HepG2 (cell line): ENCODE results near the gene BMI1. TPM values are rescaled to one million over a fixed set of nuclear protein-coding genes. Genes with fewer than 3 reads are reported as not detected.

ENCODE experiments used
- ADNP ChIP-seq: sonication (generic); formaldehyde crosslinking; IDR thresholded peaks from 2 replicates; pipeline ENCODE4 v1.4.0; 2020; ENCODE audit warnings: missing genetic modification reagents
- ARHGAP35 ChIP-seq: sonication (generic); formaldehyde crosslinking; IDR thresholded peaks from 2 replicates; pipeline ENCODE4 v1.9.0; 2022; ENCODE audit warnings: mild to moderate bottlenecking, inconsistent platforms, moderate library complexity, missing genetic modification reagents, borderline replicate concordance
- ATF7-NPFF ChIP-seq: sonication (generic); formaldehyde crosslinking; IDR thresholded peaks from 2 replicates; pipeline ENCODE4 v1.8.1; 2023; ENCODE audit warnings: mild to moderate bottlenecking, low read depth, missing genetic modification reagents, moderate library complexity
- BHLHE40 ChIP-seq: IDR thresholded peaks from 2 replicates; pipeline ENCODE4 v1.6.1; 2011; ENCODE audit warnings: low read length, improper control_type of control experiment
- EHMT2 ChIP-seq: fragments of 200-600 bp; sonication (generic); IDR thresholded peaks from 2 replicates; pipeline ENCODE4 v1.7.0; 2017; ENCODE audit warnings: antibody characterized with exemption, low read depth, low read length, borderline replicate concordance
- GATAD2A ChIP-seq: IDR thresholded peaks from 2 replicates; pipeline ENCODE4 v1.6.1; 2016
- HDAC2 ChIP-seq: sonication (generic); formaldehyde crosslinking; IDR thresholded peaks from 2 replicates; pipeline ENCODE4 v1.4.0; 2020; ENCODE audit warnings: missing genetic modification reagents
- HIVEP1 ChIP-seq: sonication (generic); formaldehyde crosslinking; IDR thresholded peaks from 2 replicates; pipeline ENCODE4 v1.4.0; 2020; ENCODE audit warnings: mild to moderate bottlenecking, missing genetic modification reagents
- HOXA3 ChIP-seq: sonication (generic); formaldehyde crosslinking; IDR thresholded peaks from 2 replicates; pipeline ENCODE4 v1.5.0; 2020; ENCODE audit warnings: missing genetic modification reagents
- KLF16 ChIP-seq, 2 experiments: sonication (generic) in 1 of 2; formaldehyde crosslinking in 1 of 2; IDR thresholded peaks; 2 replicates each; pipeline versions ENCODE4 v1.6.1 to v1.8.0; 2016 to 2023; ENCODE audit warnings: missing genetic modification reagents in 2 of 2, missing compliant biosample characterization in 1 of 2
- MIER2 ChIP-seq: IDR thresholded peaks from 2 replicates; pipeline ENCODE4 v1.6.1; 2016; ENCODE audit warnings: missing biosample characterization, missing genetic modification reagents
- PCBP1 ChIP-seq: fragments of 200-400 bp; formaldehyde crosslinking; IDR thresholded peaks from 2 replicates; pipeline ENCODE4 v1.6.1; 2017; ENCODE audit warnings: mild to moderate bottlenecking, low read depth, low read length, borderline replicate concordance
- PHB2 ChIP-seq: fragments of 450-650 bp; IDR thresholded peaks from 2 replicates; pipeline ENCODE4 v1.6.1; 2018; ENCODE audit not compliant: partially characterized antibody
- POGZ ChIP-seq: sonication (generic); formaldehyde crosslinking; IDR thresholded peaks from 2 replicates; pipeline ENCODE4 v1.4.0; 2020; ENCODE audit warnings: mild to moderate bottlenecking, missing genetic modification reagents
- TAF1 ChIP-seq: sonication (generic); formaldehyde crosslinking; IDR thresholded peaks from 2 replicates; pipeline ENCODE4 v1.4.0; 2020; ENCODE audit warnings: missing genetic modification reagents
- ZFP62 ChIP-seq: sonication (generic); formaldehyde crosslinking; IDR thresholded peaks from 2 replicates; pipeline ENCODE4 v1.4.0; 2020; ENCODE audit warnings: missing genetic modification reagents
- ZNF121 ChIP-seq: sonication (generic); formaldehyde crosslinking; IDR thresholded peaks from 2 replicates; pipeline ENCODE4 v1.5.0; 2020; ENCODE audit warnings: mild to moderate bottlenecking, missing genetic modification reagents
- ZNF431 ChIP-seq: sonication (generic); formaldehyde crosslinking; IDR thresholded peaks from 2 replicates; pipeline ENCODE4 v1.9.0; 2022; ENCODE audit warnings: missing genetic modification reagents, low read depth, mild to moderate bottlenecking, borderline replicate concordance
- ZNF441 ChIP-seq: sonication (generic); formaldehyde crosslinking; IDR thresholded peaks from 2 replicates; pipeline ENCODE4 v1.7.0; 2021; ENCODE audit warnings: missing genetic modification reagents, borderline replicate concordance
- ZNF501 ChIP-seq: sonication (generic); formaldehyde crosslinking; IDR thresholded peaks from 2 replicates; pipeline ENCODE4 v1.5.1; 2020; ENCODE audit warnings: mild to moderate bottlenecking, moderate library complexity, missing genetic modification reagents
- ZNF547 ChIP-seq: sonication (generic); formaldehyde crosslinking; IDR thresholded peaks from 2 replicates; pipeline ENCODE4 v1.5.1; 2020; ENCODE audit warnings: mild to moderate bottlenecking, missing genetic modification reagents
- ZNF549 ChIP-seq: sonication (generic); formaldehyde crosslinking; IDR thresholded peaks from 2 replicates; pipeline ENCODE4 v1.5.0; 2020; ENCODE audit warnings: missing genetic modification reagents
- ZNF569 ChIP-seq: sonication (generic); formaldehyde crosslinking; IDR thresholded peaks from 2 replicates; pipeline ENCODE4 v1.5.0; 2020; ENCODE audit warnings: mild to moderate bottlenecking, missing genetic modification reagents, moderate library complexity, borderline replicate concordance
- ZNF598 ChIP-seq: sonication (generic); formaldehyde crosslinking; IDR thresholded peaks from 2 replicates; pipeline ENCODE4 v1.5.1; 2020; ENCODE audit warnings: mild to moderate bottlenecking, missing genetic modification reagents, borderline replicate concordance
- ZNF615 ChIP-seq: sonication (generic); formaldehyde crosslinking; IDR thresholded peaks from 2 replicates; pipeline ENCODE4 v1.5.0; 2020; ENCODE audit warnings: mild to moderate bottlenecking, missing genetic modification reagents, borderline replicate concordance
- ZNF674 ChIP-seq: sonication (generic); formaldehyde crosslinking; IDR thresholded peaks from 2 replicates; pipeline ENCODE4 v1.5.0; 2020; ENCODE audit warnings: low read depth, mild to moderate bottlenecking, missing genetic modification reagents
- ZNF749 ChIP-seq: sonication (generic); formaldehyde crosslinking; IDR thresholded peaks from 2 replicates; pipeline ENCODE4 v1.8.0; 2022; ENCODE audit warnings: mild to moderate bottlenecking, missing genetic modification reagents, moderate library complexity, borderline replicate concordance
- ZNF879 ChIP-seq: sonication (generic); formaldehyde crosslinking; IDR thresholded peaks from 2 replicates; pipeline ENCODE4 v1.8.1; 2023; ENCODE audit warnings: missing genetic modification reagents
- polyA plus RNA-seq, 8 experiments: library from polyadenylated mRNA; depleted of rRNA in 3 of 8; stranded (reverse) in 7 of 8; unstranded in 1 of 8; fragments of >200 nt; fragmentation: Illumina TruSeq in 4 of 8; extraction: Trizol in 4 of 8; gene quantifications; 2 replicates each; pipeline versions ENCODE4 v1.2.1 to v1.2.3, GENCODE V29; 2011 to 2016; ENCODE audit warnings: low read depth in 4 of 8, missing spikeins in 1 of 8, mixed read lengths in 1 of 8; ENCODE audit not compliant: insufficient read depth in 1 of 8
- total RNA-seq, 5 experiments: library from RNA; depleted of rRNA; stranded (reverse); fragments of >200 nt; fragmentation: Illumina TruSeq; extraction: Trizol; gene quantifications; 2 replicates each; pipeline ENCODE4 v1.2.3, GENCODE V29; 2016; ENCODE audit warnings: low read depth in 1 of 5
- TF ChIP-seq, protein P1 (sequence below): sonication (generic); formaldehyde crosslinking; IDR thresholded peaks from 2 replicates; pipeline ENCODE4 v1.4.0; 2020; ENCODE audit warnings: missing genetic modification reagents
- TF ChIP-seq, protein P2 (sequence below): sonication (generic); formaldehyde crosslinking; IDR thresholded peaks from 2 replicates; pipeline ENCODE4 v1.8.0; 2022; ENCODE audit warnings: mild to moderate bottlenecking, missing genetic modification reagents, moderate library complexity

Gene BMI1
- total and polyA plus RNA-seq, 2 of the 13 experiments (the other 11 are each of a cell fraction or from before 2014, with no cell fraction given) = 30.5 to 44.0 TPM

DNA sequence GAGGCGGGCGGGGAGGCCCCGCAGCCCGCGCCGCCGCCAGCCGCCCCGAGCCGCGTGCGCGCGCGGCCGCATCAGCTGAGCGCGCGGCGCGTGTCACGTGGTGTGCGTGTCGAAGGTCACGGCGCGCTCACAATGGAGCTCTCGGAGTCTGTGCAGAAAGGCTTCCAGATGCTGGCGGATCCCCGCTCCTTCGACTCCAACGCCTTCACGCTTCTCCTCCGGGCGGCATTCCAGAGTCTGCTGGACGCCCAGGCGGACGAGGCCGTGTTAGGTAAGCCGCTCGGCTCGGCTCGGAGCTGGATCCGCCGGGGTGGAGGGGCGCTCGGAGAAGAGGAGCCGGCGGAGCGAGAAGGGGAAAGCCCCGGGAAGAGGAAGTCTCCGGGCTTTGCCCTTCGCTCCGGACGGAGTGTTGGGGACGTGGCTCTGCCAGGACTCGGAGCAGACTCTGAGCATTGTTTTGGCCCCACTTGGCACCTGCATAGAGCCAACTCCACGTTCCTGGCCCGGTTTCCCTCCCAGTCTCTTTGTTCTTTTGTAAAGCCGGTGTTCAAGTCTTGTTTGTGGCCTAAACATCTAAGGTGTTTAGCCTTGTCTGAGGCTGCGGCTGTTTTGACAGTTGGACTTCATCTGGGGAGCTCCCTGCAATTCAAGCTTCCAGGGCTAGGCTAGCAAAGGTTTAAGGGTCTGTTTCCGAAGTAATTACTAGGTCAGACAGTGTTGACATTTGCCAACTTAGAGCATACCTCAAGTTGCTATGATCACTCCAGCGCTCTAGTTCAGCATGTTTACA is 4.4 kb upstream of the BMI1 start, which contains the start of gene COMMD3 (continued):
- TF ChIP-seq ZNF674 (CRISPR knock-in tag) (no peak), MIER2 (CRISPR knock-in tag) (no peak), ZNF569 (CRISPR knock-in tag) (no peak), POGZ (peak; percentile 45; the same call in 1 of the 2 replicates), ZNF431 (CRISPR knock-in tag) (no peak), ZNF441 (CRISPR knock-in tag) (no peak), ZNF501 (peak; percentile 67; the same call in 1 of the 2 replicates), ARHGAP35 (CRISPR knock-in tag) (peak; percentile 64; the same call in 1 of the 2 replicates), EHMT2 (no peak), HIVEP1 (CRISPR knock-in tag) (peak; percentile 77), PHB2 (no peak), PCBP1 (0 out of 2 replicates have a peak, but pooled peaks have one; percentile 32), ZNF121 (CRISPR knock-in tag) (no peak), ADNP (CRISPR knock-in tag) (no peak), ZNF749 (CRISPR knock-in tag) (no peak), BHLHE40 (peak; percentile 48; the same call in 1 of the 2 replicates), ATF7-NPFF (CRISPR knock-in tag) (no peak), ZNF879 (CRISPR knock-in tag) (peak; percentile 50; the same call in 1 of the 2 replicates), ZNF547 (CRISPR knock-in tag) (peak; percentile 79; the same call in 1 of the 2 replicates), HOXA3 (peak; percentile 77), ZNF549 (no peak), GATAD2A (no peak), ZFP62 (CRISPR knock-in tag) (no peak), TAF1 (peak; percentile 97), HDAC2 (CRISPR knock-in tag) (peak; percentile 65; the same call in 1 of the 2 replicates), KLF16 (CRISPR knock-in tag; IDR thresholded peaks at IDR 0.05) (peak in 1 of 2 experiments; percentile 28; a peak in 1 of 4 replicates), ZNF598 (peak; percentile 30; the same call in 1 of the 2 replicates), ZNF615 (CRISPR knock-in tag) (no peak)
- TF ChIP-seq, protein P1, sequence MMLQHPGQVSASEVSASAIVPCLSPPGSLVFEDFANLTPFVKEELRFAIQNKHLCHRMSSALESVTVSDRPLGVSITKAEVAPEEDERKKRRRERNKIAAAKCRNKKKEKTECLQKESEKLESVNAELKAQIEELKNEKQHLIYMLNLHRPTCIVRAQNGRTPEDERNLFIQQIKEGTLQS = peak; percentile 27; the same call in 1 of the 2 replicates
- TF ChIP-seq, protein P2, sequence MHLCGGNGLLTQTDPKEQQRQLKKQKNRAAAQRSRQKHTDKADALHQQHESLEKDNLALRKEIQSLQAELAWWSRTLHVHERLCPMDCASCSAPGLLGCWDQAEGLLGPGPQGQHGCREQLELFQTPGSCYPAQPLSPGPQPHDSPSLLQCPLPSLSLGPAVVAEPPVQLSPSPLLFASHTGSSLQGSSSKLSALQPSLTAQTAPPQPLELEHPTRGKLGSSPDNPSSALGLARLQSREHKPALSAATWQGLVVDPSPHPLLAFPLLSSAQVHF (CRISPR knock-in tag) = no peak; the same call in 1 of the 2 replicates
